Subcutaneous preadipocyte (primary cell): Measurements from ENCODE around the gene NOL8. TPM values are rescaled to one million over a fixed set of nuclear protein-coding genes. Genes with fewer than 3 reads are reported as not detected.

ENCODE experiments used
- small RNA-seq: library from RNA; depleted of rRNA; stranded (forward); fragments of <200 nt; gene quantifications from one replicate; pipeline ENCODE3, GENCODE V24; 2012
- total RNA-seq: library from RNA; depleted of rRNA; stranded (reverse); fragments of >200 nt; gene quantifications from 2 replicates; pipeline ENCODE4 v1.2.3, GENCODE V29; 2012

The NOL8 gene
- total RNA-seq: 26.1 and 33.8 TPM in 2 replicates

DNA sequence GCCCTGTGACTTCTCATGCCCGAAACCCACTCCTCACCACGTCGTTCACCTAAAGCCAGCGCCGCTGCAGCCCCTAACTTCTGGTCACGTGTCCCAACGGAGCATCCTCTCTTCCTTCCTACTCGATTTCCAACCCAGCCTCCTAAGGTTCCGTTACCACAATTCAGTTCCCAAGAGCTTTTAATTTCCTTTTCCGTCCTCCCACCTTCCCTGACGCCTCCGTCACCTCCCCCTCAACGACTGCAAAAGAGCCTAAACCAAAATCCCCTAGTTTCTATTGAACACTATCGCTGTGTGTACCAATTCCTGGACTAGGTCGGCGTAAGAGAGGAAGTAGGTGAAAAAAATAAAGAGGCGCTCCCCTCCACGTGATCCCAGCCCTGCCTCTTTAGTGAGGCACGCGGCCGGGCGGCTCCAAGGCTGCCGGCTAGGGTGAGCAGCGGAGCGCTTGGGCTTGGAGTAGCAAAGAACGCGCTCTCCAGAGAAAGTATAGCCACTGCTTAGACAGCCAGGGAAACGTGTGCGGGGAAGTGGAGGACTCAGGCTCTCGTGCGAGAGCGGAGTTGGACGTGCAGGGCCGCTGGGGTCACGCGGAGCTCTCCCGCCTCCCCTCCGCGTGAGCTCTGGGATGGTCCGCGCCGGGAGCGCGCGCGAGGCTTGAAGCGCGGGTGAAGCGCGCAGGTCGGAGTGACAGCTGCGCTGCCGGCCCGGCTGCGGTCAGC, at the start of gene NOL8, which contains the start of gene CENPP:
Gene NOL8 (minus strand): TSS at position 82 of the 722 bp plus-strand sequence. CDS start 1,189 bp downstream, outside the sequence.
Gene CENPP (plus strand): TSS at position 685 of the 722 bp plus-strand sequence.

DNA sequence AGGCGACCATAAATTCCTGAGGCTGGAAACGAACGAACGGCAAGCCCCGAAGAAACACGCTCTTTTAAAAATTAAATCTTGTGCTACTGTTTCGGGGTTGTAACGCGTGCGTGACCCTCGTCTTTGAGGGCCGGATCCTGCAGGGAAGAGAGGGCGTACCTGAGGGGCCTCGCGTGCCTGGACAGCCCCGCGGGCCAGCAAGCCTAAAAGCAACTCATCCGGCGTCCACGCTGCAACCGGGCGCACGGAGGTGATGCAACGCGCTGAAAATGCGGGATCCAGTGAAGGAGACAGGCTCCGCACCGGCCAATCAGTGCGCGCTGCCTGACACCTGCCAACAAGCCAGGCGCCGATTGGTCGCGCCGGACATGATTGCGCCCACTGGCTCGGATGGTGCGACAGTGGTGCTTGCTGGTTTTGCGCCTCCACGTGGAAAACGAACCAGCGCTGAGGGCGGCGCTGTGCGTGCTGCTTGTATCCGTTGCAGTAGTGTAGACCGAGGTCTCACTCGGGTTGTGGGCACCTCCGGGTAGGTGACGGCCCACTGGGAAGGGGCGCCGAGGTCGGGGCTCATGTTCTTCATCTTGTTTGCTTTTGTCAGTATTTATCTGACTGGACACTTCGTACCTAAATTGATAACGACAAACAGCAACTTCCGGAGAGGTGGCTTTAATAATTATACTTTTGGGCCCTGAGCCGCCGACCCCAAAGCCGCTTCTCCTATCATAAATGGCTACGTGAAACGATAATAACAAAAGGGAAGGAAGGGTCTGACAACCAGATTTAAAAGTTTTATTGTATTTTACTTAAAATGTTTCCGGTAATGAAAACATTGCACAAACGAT, 31.5 kb downstream of the NOL8 start, which contains the start of gene IARS1:
Gene IARS1 (minus strand): TSS at position 246 of the 845 bp plus-strand sequence. CDS start 4,278 bp downstream, outside the sequence.

Small RNA genes within 50 kb of the gene (small RNA-seq; reads per million reads assigned to genes)
- gene MIR3651 (not detected), gene SNORA84 (16.2 reads per million, percentile 97 among the genes with 10 or more reads in this experiment)

Other genes starting within 250 kb of the NOL8 start
- gene SPTLC1, start 209.9 kb downstream of the NOL8 start, total RNA-seq: 78.3 and 78.8 TPM in 2 replicates
- 270 and 343 TPM in 2 replicates for gene IARS1, start 31.7 kb downstream of the NOL8 start, total RNA-seq
- gene CENPP, start 603 bp upstream of the NOL8 start, total RNA-seq: 7.7 and 8.8 TPM in 2 replicates
- 0.39 and 4.0 TPM in 2 replicates for gene OGN, start 79.2 kb upstream of the NOL8 start, total RNA-seq
- gene OMD, start 99.1 kb upstream of the NOL8 start, total RNA-seq: 0.20 and 0.37 TPM in 2 replicates
- 0.78 and 3.3 TPM in 2 replicates for gene ASPN, start 157.2 kb upstream of the NOL8 start, total RNA-seq
- 2.0 and 3.3 TPM in 2 replicates for gene ECM2, start 210.6 kb upstream of the NOL8 start, total RNA-seq